ENCODE measurements around the gene DNAH8. TPM values are rescaled to one million over a fixed set of nuclear protein-coding genes. Genes with fewer than 3 reads are reported as not detected.

DNAH8 gene
- total RNA-seq, 1 experiment from 2014 or later: not detected

GRCh38 chr6:39057251-39058155 lies 342.4 kb downstream of the DNAH8 start (continued):
- no peak for TF ChIP-seq RAD21 (IDR thresholded peaks at IDR 0.05; ENCODE audit: low read depth)

GRCh38 chr6:39058471-39059147 lies 343.5 kb downstream of the DNAH8 start:
- POLR2A ChIA-PET: no interaction called here
- H3K9me3 ChIP-seq (ENCODE audit: control insufficient read depth in 1 of 2, insufficient read depth in 1 of 2, low read depth in 1 of 2, low read length in 2 of 2): no peaks in the 10 kb centered on the region
- no peaks in the 10 kb centered on the region for H3K36me3 ChIP-seq (ENCODE audit: control insufficient read depth in 1 of 2, insufficient read depth in 2 of 2, low read length in 2 of 2)
- no peaks in the 10 kb centered on the region for H3K79me2 ChIP-seq (ENCODE audit: insufficient read depth, low read length)
- no peaks in the 10 kb centered on the region for H4K20me1 ChIP-seq (ENCODE audit: insufficient read depth)
- H3K4me3 ChIP-seq (replicated peaks in 1 of 2; ENCODE audit: low read depth in 1 of 2, low read length in 2 of 2): no peak overlapping the region
- no peak overlapping the region for H3K9ac ChIP-seq (ENCODE audit: low read length)
- H3K27ac ChIP-seq (ENCODE audit: low read depth, low read length): no peak overlapping the region
- H3K27me3 ChIP-seq (ENCODE audit: insufficient read depth, low read length): peaks cover 16% of the 10 kb centered on the region
- no peak overlapping the region for H3K4me2 ChIP-seq (ENCODE audit: low read length)
- H2AFZ ChIP-seq (ENCODE audit: low read depth, low read length, poor library complexity, severe bottlenecking): no peak overlapping the region
- RAD21 ChIA-PET (ENCODE audit: low non-redundant PET in 1 of 2, low total read pairs in 2 of 2, uncharacterized antibody in 2 of 2, unreplicated experiment in 2 of 2): no interaction called here
- TF ChIP-seq MAX (IDR thresholded peaks at IDR 0.05) (no peak), ZBTB33 (IDR thresholded peaks at IDR 0.05; ENCODE audit: extremely low read depth, insufficient replicate concordance, low read length) (no peak), CEBPB (IDR thresholded peaks at IDR 0.05; ENCODE audit: low read depth) (no peak), CBX3 (IDR thresholded peaks at IDR 0.05; ENCODE audit: low read depth) (no peak), POLR2AphosphoS5 (IDR thresholded peaks at IDR 0.05; ENCODE audit: low read depth, low read length) (no peak), ELF1 (IDR thresholded peaks at IDR 0.05; ENCODE audit: borderline replicate concordance, low read depth) (no peak), YY1 (IDR thresholded peaks at IDR 0.05; ENCODE audit: extremely low read depth, insufficient replicate concordance, low read depth, low read length) (no peak), EZH2phosphoT487 (IDR thresholded peaks at IDR 0.05; ENCODE audit: borderline replicate concordance) (no peak), ATF3 (IDR thresholded peaks at IDR 0.05) (no peak), POLR2A (IDR thresholded peaks at IDR 0.05; ENCODE audit: borderline replicate concordance, extremely low read depth, insufficient read depth, insufficient read length) (no peak), ZNF274 (IDR thresholded peaks at IDR 0.05; ENCODE audit: low read depth, low read length) (no peak), REST (IDR thresholded peaks at IDR 0.05; ENCODE audit: low read depth) (no peak), SP1 (IDR thresholded peaks at IDR 0.05; ENCODE audit: low read depth) (no peak), ZFX (IDR thresholded peaks at IDR 0.05) (no peak), JUND (IDR thresholded peaks at IDR 0.05) (no peak)
- CTCF ChIA-PET: no interaction called here
- no peaks in the 10 kb centered on the region for H3K9me2 ChIP-seq (ENCODE audit: insufficient read depth)
- ATAC-seq: no peak
- intact Hi-C loops (cut with micrococcal nuclease): no loop called here
- DNase-seq (ENCODE audit: low read depth, low spot score): no peak
- no TSS peak for BruUV-seq (replicated peaks)
- H3K4me1 ChIP-seq (ENCODE audit: control insufficient read depth in 1 of 2, insufficient read depth in 2 of 2, low read length in 2 of 2): no peaks in the 10 kb centered on the region
